ENCODE data around the gene TREM1. TPM values are rescaled to one million over a fixed set of nuclear protein-coding genes. Genes with fewer than 3 reads are reported as not detected.
"Not testable (repeated sequence)": the region's sequence is repeated elsewhere in the genome, so short reads cannot be mapped to it uniquely, and the experiment has no call there.

Gene TREM1
- total RNA-seq, 1 donor from 2014 or later = 0.20 TPM

- Histone ChIP-seq H3K27me3 (ENCODE audit: insufficient read depth, low read length) (peaks cover 5% of the 10 kb centered on the region), H4K20me1 (ENCODE audit: insufficient read depth, low read length) (no peaks in the 10 kb centered on the region), H2AFZ (ENCODE audit: low read depth, low read length) (no peak overlapping the region), H3K27ac (ENCODE audit: low read depth, low read length) (no peak overlapping the region), H3K4me3 (ENCODE audit: insufficient read depth, low read depth, low read length) (no peak overlapping the region), H3K9me3 (ENCODE audit: insufficient read depth, low read depth, low read length) (no peaks in the 10 kb centered on the region), H3K79me2 (ENCODE audit: insufficient read depth, low read length) (no peaks in the 10 kb centered on the region), H3K4me2 (ENCODE audit: low read length) (no peak overlapping the region), H3K36me3 (ENCODE audit: insufficient read depth, low read length) (no peaks in the 10 kb centered on the region), H3K9ac (ENCODE audit: low read length) (no peak overlapping the region), H3K4me1 (ENCODE audit: insufficient read depth, low read length) (no peaks in the 10 kb centered on the region)
- no peak for TF ChIP-seq CTCF (IDR thresholded peaks at IDR 0.05; ENCODE audit: insufficient read depth, low read depth, low read length)
- TF ChIP-seq EZH2 (IDR thresholded peaks at IDR 0.05; ENCODE audit: insufficient read depth, low read length) = no peak
- no peak overlapping the region for H3K4me3 Mint-ChIP-seq (ENCODE audit: unreplicated experiment)
- DNase-seq (ENCODE audit: low read depth) = no peak
- H3K36me3 Mint-ChIP-seq (ENCODE audit: low read depth, unreplicated experiment) = no peaks in the 10 kb centered on the region
- no peak overlapping the region for H3K27ac Mint-ChIP-seq (ENCODE audit: unreplicated experiment)
- peaks cover 3% of the 10 kb centered on the region for H3K9me3 Mint-ChIP-seq (ENCODE audit: unreplicated experiment)
- H3K27me3 Mint-ChIP-seq (ENCODE audit: low read depth, unreplicated experiment) = peaks cover 7% of the 10 kb centered on the region
- FAIRE-seq = no peak
- H3K4me1 Mint-ChIP-seq (ENCODE audit: low read depth, unreplicated experiment) = no peaks in the 10 kb centered on the region
Observed at GRCh38 chr6:41302638-41303037, 16.2 kb upstream of the TREM1 start.

- no peaks in the 10 kb centered on the region for H3K36me3 Mint-ChIP-seq (ENCODE audit: low read depth, unreplicated experiment)
- no peak for FAIRE-seq
Observed at GRCh38 chr6:41298785-41299502, 12.5 kb upstream of the TREM1 start.

GRCh38 chr6:41297248-41297647 is 10.8 kb upstream of the TREM1 start:
- H3K9me3 ChIP-seq (ENCODE audit: insufficient read depth, low read depth, low read length); H3K36me3 ChIP-seq (ENCODE audit: insufficient read depth, low read length); H3K4me3 ChIP-seq (ENCODE audit: insufficient read depth, low read depth, low read length); H3K4me3 Mint-ChIP-seq (ENCODE audit: unreplicated experiment); H3K9ac ChIP-seq (ENCODE audit: low read length); H3K27me3 Mint-ChIP-seq (ENCODE audit: low read depth, unreplicated experiment); H3K27ac ChIP-seq (ENCODE audit: low read depth, low read length); H3K79me2 ChIP-seq (ENCODE audit: insufficient read depth, low read length); H3K27ac Mint-ChIP-seq (ENCODE audit: unreplicated experiment); H3K4me1 Mint-ChIP-seq (ENCODE audit: low read depth, unreplicated experiment); H3K27me3 ChIP-seq (ENCODE audit: insufficient read depth, low read length); H3K36me3 Mint-ChIP-seq (ENCODE audit: low read depth, unreplicated experiment); FAIRE-seq; H4K20me1 ChIP-seq (ENCODE audit: insufficient read depth, low read length); H3K4me1 ChIP-seq (ENCODE audit: insufficient read depth, low read length); DNase-seq (ENCODE audit: low read depth); H3K4me2 ChIP-seq (ENCODE audit: low read length); H2AFZ ChIP-seq (ENCODE audit: low read depth, low read length); H3K9me3 Mint-ChIP-seq (ENCODE audit: unreplicated experiment): not testable (repeated sequence)

More at GRCh38 chr6:41298785-41299502, 12.5 kb upstream of the TREM1 start:
- no peak overlapping the region for H3K27ac Mint-ChIP-seq (ENCODE audit: unreplicated experiment)
- TF ChIP-seq EZH2 (IDR thresholded peaks at IDR 0.05; ENCODE audit: insufficient read depth, low read length) (no peak), CTCF (IDR thresholded peaks at IDR 0.05; ENCODE audit: insufficient read depth, low read depth, low read length) (no peak)
- H3K4me3 Mint-ChIP-seq (ENCODE audit: unreplicated experiment) = no peak overlapping the region
- no peaks in the 10 kb centered on the region for H3K36me3 ChIP-seq (ENCODE audit: insufficient read depth, low read length)
- H3K27ac ChIP-seq (ENCODE audit: low read depth, low read length) = no peak overlapping the region
- peaks cover 9% of the 10 kb centered on the region for H3K9me3 Mint-ChIP-seq (ENCODE audit: unreplicated experiment)
- H2AFZ ChIP-seq (ENCODE audit: low read depth, low read length) = no peak overlapping the region
- no peaks in the 10 kb centered on the region for H3K9me3 ChIP-seq (ENCODE audit: insufficient read depth, low read depth, low read length)
- no peak for DNase-seq (ENCODE audit: low read depth)
- no peak overlapping the region for H3K9ac ChIP-seq (ENCODE audit: low read length)
- no peaks in the 10 kb centered on the region for H3K4me1 Mint-ChIP-seq (ENCODE audit: low read depth, unreplicated experiment)
- peaks cover 3% of the 10 kb centered on the region for H3K27me3 Mint-ChIP-seq (ENCODE audit: low read depth, unreplicated experiment)
- no peaks in the 10 kb centered on the region for H3K27me3 ChIP-seq (ENCODE audit: insufficient read depth, low read length)
- no peaks in the 10 kb centered on the region for H4K20me1 ChIP-seq (ENCODE audit: insufficient read depth, low read length)
- H3K4me1 ChIP-seq (ENCODE audit: insufficient read depth, low read length) = no peaks in the 10 kb centered on the region
- no peak overlapping the region for H3K4me2 ChIP-seq (ENCODE audit: low read length)
- no peak overlapping the region for H3K4me3 ChIP-seq (ENCODE audit: insufficient read depth, low read depth, low read length)
- no peaks in the 10 kb centered on the region for H3K79me2 ChIP-seq (ENCODE audit: insufficient read depth, low read length)

All from astrocyte (in vitro differentiated cells and primary cell).